Adrenal gland (tissue), 12 donors: Measurements from ENCODE around the gene SHH. TPM values are rescaled to one million over a fixed set of nuclear protein-coding genes. Genes with fewer than 3 reads are reported as not detected.

Experiments
- DNase-seq, 7 donors: peaks; one replicate each; pipeline ENCODE4 v3.0.0-alpha.2; 2019 to 2020
- H3K27ac ChIP-seq, 5 donors: fragments of 200-600 bp; sonication (generic) in 4 of 5; 1 replicate in 3 of 5; 2 replicates in 2 of 5; pipeline versions ENCODE4 v1.5.1 to v1.8.0; 2016 to 2020; ENCODE audit warnings: mild to moderate bottlenecking in 1 of 5
- H3K27me3 ChIP-seq: fragments of 200-600 bp; 2 replicates; pipeline ENCODE4 v1.8.0; 2021
- H3K36me3 ChIP-seq, 2 donors: fragments of 200-600 bp; replicated peaks in 1 of 2; 1 replicate in 1 of 2; 2 replicates in 1 of 2; pipeline versions ENCODE4 v1.5.1 to v1.8.0; 2018 to 2022
- H3K4me1 ChIP-seq, 2 donors: fragments of 200-600 bp; replicated peaks in 1 of 2; 1 replicate in 1 of 2; 2 replicates in 1 of 2; pipeline versions ENCODE4 v1.5.1 to v1.8.0; 2018 to 2021
- H3K4me3 ChIP-seq, 4 donors: fragments of 200-600 bp; sonication (generic) in 3 of 4; one replicate each; pipeline ENCODE4 v1.5.1; 2016 to 2018
- H3K9me3 ChIP-seq, 3 donors: fragments of 200-600 bp; sonication (generic) in 1 of 3; replicated peaks in 1 of 3; 1 replicate in 2 of 3; 2 replicates in 1 of 3; pipeline versions ENCODE4 v1.5.1 to v1.8.0; 2016 to 2021
- POLR2A ChIP-seq, 2 donors: fragments of 450-650 bp; IDR thresholded peaks; one replicate each; pipeline ENCODE4 v1.6.1; 2017; ENCODE audit warnings: antibody characterized with exemption in 2 of 2, mild to moderate bottlenecking in 2 of 2, moderate library complexity in 1 of 2
- WGBS, 4 donors: extraction: QIAGEN DNeasy Blood & Tissue Kit in 2 of 4; methylation state at CpG; one replicate each; pipeline versions ENCODE4 v1.1.5 to v1.1.7; 2013 to 2017; 5-methylcytosine and 5-hydroxymethylcytosine counted together
- intact Hi-C, 2 donors: fragments of 100-400 bp; cut with DNase I; formaldehyde crosslinking; loops; one replicate each; pipeline versions ENCODE4 v1.14.1 to v1.15.0; 2022 to 2023
- polyA plus RNA-seq, 3 donors: library from polyadenylated mRNA; stranded (reverse); fragments of 200-250 nt in 2 of 3; fragments of 350-450 nt in 1 of 3; fragmentation: Illumina TruSeq in 1 of 3; extraction: RNeasy Lipid Tissue Mini Kit (QIAGEN cat#74804) in 1 of 3; gene quantifications; one replicate each; pipeline ENCODE4 v1.2.3, GENCODE V29; 2013 to 2014
- total RNA-seq, 9 donors: library from RNA; depleted of rRNA in 4 of 9; stranded (reverse); fragments of >200 nt in 4 of 9; fragments of 120-200 nt in 1 of 9; fragmentation: NEBNext Ultra II Directional in 1 of 9; extraction: Animal tissue kit (Norgen Biotek cat#: 25700) in 1 of 9; gene quantifications; one replicate each; pipeline versions ENCODE4 v1.1.0 to v1.2.4, GENCODE V29; 2013 to 2023
- TF ChIP-seq, protein P1 (sequence below), 6 experiments: fragments of 450-650 bp in 4 of 6; fragments of 200-600 bp in 2 of 6; sonication (generic) in 1 of 6; IDR thresholded peaks; 1 replicate in 5 of 6; 2 replicates in 1 of 6; pipeline versions ENCODE4 v1.5.1 to v1.8.0; 2016 to 2021; ENCODE audit warnings: antibody characterized with exemption in 6 of 6, mild to moderate bottlenecking in 2 of 6, moderate library complexity in 1 of 6
- donor health status: healthy with polysubstance abuse.
- donor health status: Bipolar disorder and iron deficiency.
- donor health status: DM: yes; HTN: yes; CAD: no.
- donor health status: DM: no; HTN: no; CAD: no.
- donor health status: DM: no; HTN: no; CAD: no.
- donor health status: DM: yes; HTN: yes; CAD: no.

Gene SHH
- total and polyA plus RNA-seq, 12 donors = 2.1 to 38.0 (median 11.0) TPM

DNA sequence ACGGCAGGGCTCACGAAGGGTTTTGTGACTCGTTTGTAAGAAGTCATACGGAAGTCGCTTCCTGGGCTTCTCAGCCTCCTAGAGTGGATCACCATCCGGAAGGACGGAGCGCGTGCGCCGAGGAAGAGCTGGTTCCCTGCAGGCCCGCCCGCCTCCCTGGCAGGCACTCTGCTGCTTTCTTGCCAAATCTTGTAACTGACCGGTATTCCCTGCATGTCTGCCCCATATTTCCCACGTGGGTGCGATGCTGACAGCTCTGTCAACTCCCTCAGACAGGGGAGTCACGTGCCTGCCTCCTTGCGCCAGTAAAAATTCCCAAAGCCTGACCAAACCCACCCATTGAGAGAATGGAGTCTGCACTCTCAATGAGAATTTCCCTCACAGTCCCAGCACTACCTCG lies 12.7 kb downstream of the SHH start:
- WGBS, 4 donors = 53 to 67% (median 66%) methylated on average over 11 to 19 of the region's 19 CpGs

DNA sequence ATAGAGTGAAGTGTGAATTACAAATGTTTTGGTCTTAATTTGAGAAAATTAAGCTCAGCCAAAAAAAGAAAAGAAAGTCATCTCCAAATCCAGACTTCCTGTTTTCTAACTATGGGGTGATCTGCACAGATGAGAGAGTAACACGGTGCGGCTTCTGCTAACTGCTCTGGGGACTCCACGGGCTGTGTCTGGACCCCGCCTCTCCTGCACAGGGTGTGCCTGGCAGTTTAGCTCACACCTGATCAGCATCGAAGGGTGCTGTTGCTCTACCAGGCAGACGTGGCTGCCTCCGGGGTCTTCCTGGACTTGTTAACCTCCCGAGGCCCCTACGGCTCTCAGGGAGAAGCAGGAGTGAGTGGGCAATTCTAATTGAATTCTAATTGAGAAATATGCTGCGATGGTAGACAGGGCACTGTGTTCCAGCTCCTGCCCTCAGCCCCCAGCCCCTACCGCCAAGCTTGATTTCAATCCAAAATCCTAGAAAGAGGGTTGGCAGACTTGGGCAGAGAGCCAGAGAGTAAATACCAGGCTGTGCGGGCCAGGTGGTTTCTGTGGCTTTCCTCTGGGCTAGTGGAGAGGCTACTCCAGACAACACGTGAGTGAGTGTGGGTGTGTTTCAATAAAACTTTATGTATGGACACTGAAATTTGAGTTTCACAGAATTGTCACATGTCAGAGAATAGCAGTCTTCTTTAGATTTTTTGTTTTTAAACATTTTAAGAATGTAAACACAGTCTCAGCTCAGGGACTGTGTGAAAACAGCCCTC lies 13.4 kb downstream of the SHH start:
- Histone ChIP-seq H3K27ac (no peak overlapping the region), H3K4me1 (peaks cover 0 to 7% of the 10 kb centered on the region in 2 donors), H3K9me3 (no peaks in the 10 kb centered on the region), H3K4me3 (no peak overlapping the region), H3K36me3 (no peaks in the 10 kb centered on the region), H3K27me3 (peaks cover 21% of the 10 kb centered on the region)
- intact Hi-C loops = loop anchor here (10.0 kb wide), 3 partner anchors 966 to 1126 kb away; no protein-coding TSS in a partner anchor
- WGBS, 4 donors = 63 to 77% (median 70%) methylated on average over 11 to 13 of the region's 13 CpGs
- no peak for TF ChIP-seq POLR2A (IDR thresholded peaks at IDR 0.05)
- DNase-seq = no peak

More for the DNA sequence above, 12.7 kb downstream of the SHH start:
- Histone ChIP-seq H3K4me1 (peaks cover 0 to 7% of the 10 kb centered on the region in 2 donors), H3K4me3 (no peak overlapping the region), H3K27ac (no peak overlapping the region), H3K9me3 (no peaks in the 10 kb centered on the region), H3K27me3 (peaks cover 21% of the 10 kb centered on the region), H3K36me3 (no peaks in the 10 kb centered on the region)
- no peak for DNase-seq
- intact Hi-C loops = loop anchor here (10.0 kb wide), 3 partner anchors 965 to 1125 kb away; no protein-coding TSS in a partner anchor
- no peak for TF ChIP-seq POLR2A (IDR thresholded peaks at IDR 0.05)
- TF ChIP-seq, protein P1, sequence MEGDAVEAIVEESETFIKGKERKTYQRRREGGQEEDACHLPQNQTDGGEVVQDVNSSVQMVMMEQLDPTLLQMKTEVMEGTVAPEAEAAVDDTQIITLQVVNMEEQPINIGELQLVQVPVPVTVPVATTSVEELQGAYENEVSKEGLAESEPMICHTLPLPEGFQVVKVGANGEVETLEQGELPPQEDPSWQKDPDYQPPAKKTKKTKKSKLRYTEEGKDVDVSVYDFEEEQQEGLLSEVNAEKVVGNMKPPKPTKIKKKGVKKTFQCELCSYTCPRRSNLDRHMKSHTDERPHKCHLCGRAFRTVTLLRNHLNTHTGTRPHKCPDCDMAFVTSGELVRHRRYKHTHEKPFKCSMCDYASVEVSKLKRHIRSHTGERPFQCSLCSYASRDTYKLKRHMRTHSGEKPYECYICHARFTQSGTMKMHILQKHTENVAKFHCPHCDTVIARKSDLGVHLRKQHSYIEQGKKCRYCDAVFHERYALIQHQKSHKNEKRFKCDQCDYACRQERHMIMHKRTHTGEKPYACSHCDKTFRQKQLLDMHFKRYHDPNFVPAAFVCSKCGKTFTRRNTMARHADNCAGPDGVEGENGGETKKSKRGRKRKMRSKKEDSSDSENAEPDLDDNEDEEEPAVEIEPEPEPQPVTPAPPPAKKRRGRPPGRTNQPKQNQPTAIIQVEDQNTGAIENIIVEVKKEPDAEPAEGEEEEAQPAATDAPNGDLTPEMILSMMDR (IDR thresholded peaks at IDR 0.05) = no peak

DNA sequence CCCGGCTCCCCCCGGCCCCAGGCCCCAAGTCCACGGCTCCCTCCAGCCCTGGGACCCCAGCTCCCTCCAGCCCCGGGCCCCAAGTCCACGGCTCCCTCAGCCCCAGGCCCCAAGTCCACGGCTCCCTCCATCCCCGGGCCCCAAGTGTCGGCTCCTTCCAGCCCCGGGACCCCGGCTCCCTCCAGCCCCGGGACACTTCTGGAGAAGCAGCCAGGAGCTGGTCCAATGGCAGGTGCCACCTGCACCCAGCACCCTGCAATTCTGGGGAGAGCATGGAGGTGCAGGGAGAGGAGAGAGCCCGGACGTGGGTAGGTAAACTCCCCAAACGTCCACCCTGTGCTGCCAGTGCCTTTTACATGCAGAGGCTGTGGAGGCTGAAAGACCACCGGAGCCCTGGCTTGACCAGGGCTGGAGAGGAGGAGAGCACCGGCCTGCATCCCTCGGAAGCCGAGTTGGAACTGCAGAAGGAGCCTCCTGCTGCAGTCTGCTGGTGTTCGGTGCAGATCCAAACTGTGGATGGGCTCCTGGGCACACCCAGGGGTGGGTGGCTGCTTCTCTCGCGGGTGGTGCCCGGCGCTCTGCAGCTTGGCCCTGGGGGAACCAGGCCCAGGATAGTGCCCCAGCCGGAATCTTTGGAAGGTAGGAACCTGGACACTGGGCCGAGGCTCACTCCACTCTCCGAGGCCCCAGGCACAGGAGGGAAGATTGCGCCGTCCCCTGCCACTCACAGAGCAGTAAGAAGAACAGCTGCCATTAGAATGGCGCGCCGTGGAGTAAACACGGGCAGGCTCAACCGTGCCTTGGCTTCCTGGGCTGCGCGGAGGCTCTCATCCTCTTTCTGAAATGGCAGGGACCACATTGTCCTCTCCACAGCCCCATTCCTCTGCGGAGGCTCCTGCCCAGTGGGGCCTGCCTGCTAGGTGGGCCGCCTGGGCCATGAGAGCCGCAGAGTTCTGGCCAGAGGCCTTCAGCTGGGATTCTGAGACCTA lies 14.7 kb downstream of the SHH start:
- 69 to 95% (median 70%) methylated on average over 21 to 38 of the region's 38 CpGs for WGBS, 4 donors
- DNase-seq = peak in 1 of 7 donors; percentile 20
- intact Hi-C loops = loop anchor here (10.0 kb wide), 3 partner anchors 967 to 1127 kb away; no protein-coding TSS in a partner anchor
- Histone ChIP-seq H3K27me3 (peaks cover 15% of the 10 kb centered on the region), H3K4me3 (no peak overlapping the region), H3K9me3 (no peaks in the 10 kb centered on the region), H3K4me1 (peaks cover 0 to 7% of the 10 kb centered on the region in 2 donors), H3K27ac (no peak overlapping the region), H3K36me3 (no peaks in the 10 kb centered on the region)
- TF ChIP-seq, protein P1 (IDR thresholded peaks at IDR 0.05) = no peak
- TF ChIP-seq POLR2A (IDR thresholded peaks at IDR 0.05) = no peak

DNA sequence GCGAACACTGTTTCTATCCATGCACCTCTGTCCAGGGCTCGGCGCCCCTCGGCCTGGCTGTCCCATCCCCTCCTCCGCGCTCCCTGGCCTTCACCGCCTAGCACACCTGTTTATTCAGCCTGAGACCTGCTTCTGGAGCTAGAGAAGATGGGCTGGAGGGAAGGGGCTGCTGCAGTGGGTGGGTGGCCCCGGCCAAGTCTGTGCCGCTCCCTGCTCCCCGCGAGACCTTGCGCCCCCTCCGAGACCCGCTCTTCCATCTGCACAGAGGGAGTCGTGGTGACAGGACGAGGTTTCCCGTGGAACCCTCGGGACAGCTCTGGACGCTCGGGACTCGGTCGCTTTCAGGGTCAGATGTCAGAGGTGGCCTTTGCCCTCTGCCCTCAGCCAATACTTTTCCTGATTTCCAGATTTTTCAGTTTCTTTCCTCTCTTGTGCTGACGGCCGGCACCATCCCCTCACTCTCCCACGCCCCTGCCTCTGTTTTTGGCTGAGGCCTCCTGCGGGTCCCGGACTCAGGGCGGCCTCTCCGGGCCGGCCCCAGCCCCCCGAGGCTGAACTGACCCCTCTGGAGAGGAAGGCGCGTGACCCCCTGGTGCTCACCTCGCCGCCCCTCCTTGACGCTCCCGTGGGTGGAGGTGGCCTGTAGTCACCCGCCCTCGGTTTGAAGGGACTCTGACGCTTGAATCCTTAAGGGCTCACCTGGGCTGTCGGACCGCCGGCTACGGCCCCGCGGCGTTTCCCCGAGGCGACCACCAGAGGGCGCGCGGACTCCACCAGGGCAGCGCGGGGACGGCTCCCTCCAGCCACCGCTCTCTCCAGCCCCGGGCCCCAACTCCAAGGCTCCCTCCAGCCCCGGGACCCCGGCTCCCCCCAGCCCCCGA lies 15.6 kb downstream of the SHH start:
- Histone ChIP-seq H3K36me3 (no peaks in the 10 kb centered on the region), H3K4me1 (peaks cover 0 to 7% of the 10 kb centered on the region in 2 donors), H3K27me3 (peaks cover 15% of the 10 kb centered on the region), H3K4me3 (peak overlapping the region in 1 of 4 donors; percentile 24), H3K9me3 (no peaks in the 10 kb centered on the region), H3K27ac (no peak overlapping the region)
- intact Hi-C loops = loop anchor here (10.0 kb wide), 3 partner anchors 968 to 1128 kb away; no protein-coding TSS in a partner anchor
- DNase-seq = peak; percentile 46 to 79 (median 69)
- TF ChIP-seq POLR2A (IDR thresholded peaks at IDR 0.05) = no peak
- TF ChIP-seq, protein P1 (IDR thresholded peaks at IDR 0.05) = peak; percentile 60 to 94 (median 88)
- 22 to 42% (median 28%) methylated on average over 29 to 60 of the region's 60 CpGs for WGBS, 4 donors
